AG04449 (cell line): ENCODE data around the gene C1QTNF7.
A peak's percentile ranks its signal among the peaks of the same experiment; 100 is the strongest.

Experiments
- CTCF ChIA-PET: fragments of 350-600 bp; formaldehyde crosslinking; extraction: SDS; loops from one replicate; lab custom pipeline; 2021; ENCODE audit warnings: antibody characterized with exemption; lab: Yijun Ruan, JAX
- POLR2A ChIA-PET: fragments of 400-600, 350-600 bp; formaldehyde crosslinking; extraction: SDS; loops from one replicate; lab custom pipeline; 2020; ENCODE audit warnings: antibody characterized with exemption, inconsistent platforms; lab: Yijun Ruan, JAX
- DNase-seq: peaks from one replicate; pipeline ENCODE4 v3.0.0-alpha.2; 2010; ENCODE audit warnings: low read depth, low spot score
- H3K4me3 ChIP-seq: 2 replicates; pipeline ENCODE4 v1.5.1; 2011; ENCODE audit warnings: low read depth, mild to moderate bottlenecking, control low read depth, low read length
- CTCF ChIP-seq: IDR thresholded peaks from one replicate; pipeline ENCODE4 v1.5.1; 2011; ENCODE audit warnings: mild to moderate bottlenecking, moderate library complexity, low read length, control low read depth, inconsistent platforms; ENCODE audit not compliant: insufficient read depth; ENCODE audit errors: missing control alignments

C1QTNF7 gene

GRCh38 chr4:15405018-15405417 lies 22.8 kb upstream of the C1QTNF7 start:
- no peak for TF ChIP-seq CTCF
- DNase-seq, result no peak
- no peak overlapping the region for H3K4me3 ChIP-seq
- CTCF ChIA-PET, result interaction anchor here (1.4 to 2.6 kb wide), 3 partner anchors 9 to 52 kb away, joined by 3 to 11 read pairs (median 4); no protein-coding TSS in a partner anchor
- POLR2A ChIA-PET, result no interaction called here

- no peak for TF ChIP-seq CTCF
- POLR2A ChIA-PET, result no interaction called here
- DNase-seq, result no peak
- no peak overlapping the region for H3K4me3 ChIP-seq
- CTCF ChIA-PET, result no interaction called here
Observed at GRCh38 chr4:15410750-15411149, 17.1 kb upstream of the C1QTNF7 start.

- POLR2A ChIA-PET, result no interaction called here
- CTCF ChIA-PET, result interaction anchor here (1.7 kb wide), 1 partner anchor 16 kb away, joined by 9 read pairs; no protein-coding TSS in a partner anchor
- DNase-seq, result no peak
- no peak for TF ChIP-seq CTCF
- no peak overlapping the region for H3K4me3 ChIP-seq
Observed at GRCh38 chr4:15412461-15412860, 15.4 kb upstream of the C1QTNF7 start.

- no peak for DNase-seq
- TF ChIP-seq CTCF, result no peak
- no peak overlapping the region for H3K4me3 ChIP-seq
- CTCF ChIA-PET, result interaction anchor here (1.7 kb wide), 1 partner anchor 17 kb away, joined by 9 read pairs; no protein-coding TSS in a partner anchor
- POLR2A ChIA-PET, result no interaction called here
Observed at GRCh38 chr4:15413010-15413622, 14.7 kb upstream of the C1QTNF7 start.

- ChIA-PET CTCF (interaction anchor here (1.7 kb wide), 1 partner anchor 18 kb away, joined by 9 read pairs; no protein-coding TSS in a partner anchor), POLR2A (no interaction called here)
- no peak overlapping the region for H3K4me3 ChIP-seq
- no peak for TF ChIP-seq CTCF
- DNase-seq, result no peak
Observed at GRCh38 chr4:15413623-15414019, 14.2 kb upstream of the C1QTNF7 start.

- no peak for TF ChIP-seq CTCF
- ChIA-PET CTCF (no interaction called here), POLR2A (no interaction called here)
- H3K4me3 ChIP-seq, result no peak overlapping the region
- peak; percentile 61 for DNase-seq
Observed at GRCh38 chr4:15414551-15415091, 13.2 kb upstream of the C1QTNF7 start.
